ENCODE results near the gene ABCB9. TPM values are rescaled to one million over a fixed set of nuclear protein-coding genes. Genes with fewer than 3 reads are reported as not detected.

The ABCB9 gene
- total RNA-seq, 1 donor from 2014 or later = 1.9 TPM

DNA sequence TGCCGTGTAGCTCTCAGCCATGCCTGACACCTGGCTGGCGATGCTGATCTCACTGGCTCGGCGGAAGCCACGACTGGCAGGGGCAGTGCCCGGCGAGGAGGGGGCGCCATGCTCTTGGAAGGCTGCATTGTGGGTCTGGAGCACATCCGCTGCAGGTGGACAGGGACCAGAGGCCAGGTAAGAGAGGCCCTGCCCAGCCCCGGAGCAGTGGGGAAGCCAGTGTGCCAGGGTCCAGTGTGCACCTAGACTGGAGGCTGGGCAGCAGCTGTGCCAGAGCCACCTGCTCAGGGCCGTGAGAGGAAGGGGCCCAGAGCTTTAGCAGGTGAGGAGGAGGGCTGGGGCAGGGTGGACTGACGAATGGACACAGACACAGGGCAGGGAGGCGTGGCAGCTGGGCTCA, 24.3 kb upstream of the ABCB9 start:
- no peaks in the 10 kb centered on the region for H3K4me1 ChIP-seq
- Mint-ChIP-seq H3K27ac (no peak overlapping the region), H3K4me3 (no peak overlapping the region), H3K27me3 (ENCODE audit: insufficient read depth, low read depth) (peaks cover 3% of the 10 kb centered on the region), H3K9me3 (no peaks in the 10 kb centered on the region), H3K36me3 (no peaks in the 10 kb centered on the region), H3K4me1 (no peaks in the 10 kb centered on the region)
- DNase-seq (ENCODE audit: low spot score) = no peak
- no peaks in the 10 kb centered on the region for H3K27me3 ChIP-seq
- H3K79me2 ChIP-seq (ENCODE audit: low read depth) = no peaks in the 10 kb centered on the region
- no peaks in the 10 kb centered on the region for H3F3A ChIP-seq (ENCODE audit: low read depth)
- H3K36me3 ChIP-seq = no peaks in the 10 kb centered on the region
- H3K9me3 ChIP-seq (ENCODE audit: low read depth) = no peaks in the 10 kb centered on the region
- TF ChIP-seq EZH2phosphoT487 (IDR thresholded peaks at IDR 0.05) = no peak
- TF ChIP-seq CTCF (IDR thresholded peaks at IDR 0.05) = no peak
- TF ChIP-seq EZH2 (IDR thresholded peaks at IDR 0.05) = no peak
- H3K27ac ChIP-seq = no peak overlapping the region
- no peak overlapping the region for H3K9ac ChIP-seq
- H3K4me3 ChIP-seq = no peak overlapping the region
- H4K20me1 ChIP-seq (ENCODE audit: low read depth) = no peaks in the 10 kb centered on the region
- H2AFZ ChIP-seq (replicated peaks) = no peak overlapping the region
- no peak overlapping the region for H3K4me2 ChIP-seq

DNA sequence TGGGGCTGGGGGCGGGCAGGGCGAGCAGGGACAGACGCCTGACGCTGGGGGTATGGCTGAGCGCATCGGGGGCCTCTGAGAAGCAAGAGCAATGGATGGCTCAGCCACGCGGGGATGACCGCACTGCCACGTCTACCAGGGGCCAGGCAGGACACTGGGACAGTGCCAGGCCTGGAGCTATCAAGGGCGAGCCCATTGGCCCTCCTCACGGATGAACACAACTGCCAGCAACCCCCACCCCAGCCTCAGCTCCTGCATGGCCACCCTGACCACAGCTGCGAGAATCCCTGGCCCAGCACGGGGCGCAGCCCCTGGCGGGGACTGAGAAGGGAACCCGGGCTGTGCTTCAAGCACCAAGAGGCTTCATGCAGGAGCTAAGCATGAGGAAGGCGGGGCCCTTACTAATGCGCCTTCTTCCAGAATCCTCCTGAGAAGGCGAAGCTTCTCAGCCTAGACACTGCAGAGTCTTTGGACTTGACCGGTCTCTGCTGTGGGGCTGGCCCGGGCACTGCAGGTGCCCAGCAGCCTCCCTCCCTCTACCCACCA, 23.7 kb upstream of the ABCB9 start:
- Mint-ChIP-seq H3K36me3 (no peaks in the 10 kb centered on the region), H3K27ac (no peak overlapping the region), H3K4me1 (peaks cover 5% of the 10 kb centered on the region), H3K9me3 (no peaks in the 10 kb centered on the region), H3K27me3 (ENCODE audit: insufficient read depth, low read depth) (peaks cover 3% of the 10 kb centered on the region), H3K4me3 (no peak overlapping the region)
- no peaks in the 10 kb centered on the region for H3K27me3 ChIP-seq
- TF ChIP-seq CTCF (IDR thresholded peaks at IDR 0.05) (no peak), EZH2phosphoT487 (IDR thresholded peaks at IDR 0.05) (no peak), EZH2 (IDR thresholded peaks at IDR 0.05) (no peak)
- H3K4me2 ChIP-seq = no peak overlapping the region
- no peak overlapping the region for H2AFZ ChIP-seq (replicated peaks)
- DNase-seq (ENCODE audit: low spot score) = no peak
- H3K9ac ChIP-seq = no peak overlapping the region
- no peaks in the 10 kb centered on the region for H3K79me2 ChIP-seq (ENCODE audit: low read depth)
- H3K27ac ChIP-seq = no peak overlapping the region
- H3K4me1 ChIP-seq = no peaks in the 10 kb centered on the region
- no peaks in the 10 kb centered on the region for H3K9me3 ChIP-seq (ENCODE audit: low read depth)
- H3K4me3 ChIP-seq = no peak overlapping the region
- no peaks in the 10 kb centered on the region for H3K36me3 ChIP-seq
- no peaks in the 10 kb centered on the region for H3F3A ChIP-seq (ENCODE audit: low read depth)
- no peaks in the 10 kb centered on the region for H4K20me1 ChIP-seq (ENCODE audit: low read depth)

- Histone ChIP-seq H3K4me3 (no peak overlapping the region), H2AFZ (replicated peaks) (no peak overlapping the region), H3F3A (ENCODE audit: low read depth) (no peaks in the 10 kb centered on the region), H4K20me1 (ENCODE audit: low read depth) (no peaks in the 10 kb centered on the region), H3K79me2 (ENCODE audit: low read depth) (no peaks in the 10 kb centered on the region), H3K36me3 (no peaks in the 10 kb centered on the region), H3K4me1 (no peaks in the 10 kb centered on the region), H3K9ac (no peak overlapping the region), H3K27ac (no peak overlapping the region), H3K9me3 (ENCODE audit: low read depth) (no peaks in the 10 kb centered on the region), H3K4me2 (no peak overlapping the region), H3K27me3 (no peaks in the 10 kb centered on the region)
- Mint-ChIP-seq H3K27ac (peak overlapping the region; percentile 46), H3K27me3 (ENCODE audit: insufficient read depth, low read depth) (peaks cover 3% of the 10 kb centered on the region), H3K4me1 (peaks cover 11% of the 10 kb centered on the region), H3K4me3 (no peak overlapping the region), H3K36me3 (no peaks in the 10 kb centered on the region), H3K9me3 (no peaks in the 10 kb centered on the region)
- DNase-seq (ENCODE audit: low spot score) = no peak
- TF ChIP-seq CTCF (IDR thresholded peaks at IDR 0.05) (peak; percentile 15), EZH2 (IDR thresholded peaks at IDR 0.05) (no peak), EZH2phosphoT487 (IDR thresholded peaks at IDR 0.05) (no peak)
These were observed 23.1 kb upstream of the ABCB9 start for GRCh38 chr12:122989225-122989839.

All from neural progenitor cell (in vitro differentiated cells).